Stimulated activated CD4-positive, alpha-beta T cell treated with anti-CD3 and anti-CD28 coated beads, Interleukin-1b, Interleukin-23, amount 100 ng/mL, for 48 hours (primary cell): ENCODE results near the gene DDX49.
"Not testable (repeated sequence)": the region's sequence is repeated elsewhere in the genome, so short reads cannot be mapped to it uniquely, and the experiment has no call there.

Experiments
- DNase-seq: peaks from one replicate; pipeline ENCODE4 v3.0.0-alpha.2; 2020

The DDX49 gene

DNA sequence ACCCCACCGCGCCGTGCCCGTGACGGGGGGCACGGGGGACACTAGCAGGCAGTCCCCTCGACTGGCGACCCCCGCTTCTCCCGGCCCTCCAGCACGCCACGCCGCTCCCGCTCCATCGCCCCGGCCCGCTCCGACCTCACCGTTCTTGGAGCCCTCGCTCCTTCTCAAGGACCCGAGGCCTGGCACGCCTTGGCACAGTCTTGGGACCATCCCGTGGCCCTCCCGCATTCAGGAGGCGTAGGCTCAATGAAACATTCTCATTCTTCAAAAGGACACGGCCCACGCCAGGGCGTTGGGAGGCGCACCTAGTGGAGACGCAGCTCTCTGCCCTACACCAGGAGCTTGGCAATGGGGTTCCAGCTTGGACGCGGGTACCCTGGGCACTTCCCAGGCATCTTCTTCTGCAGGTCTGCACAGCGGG, 23.1 kb upstream of the DDX49 start:
- DNase-seq: no peak

DNA sequence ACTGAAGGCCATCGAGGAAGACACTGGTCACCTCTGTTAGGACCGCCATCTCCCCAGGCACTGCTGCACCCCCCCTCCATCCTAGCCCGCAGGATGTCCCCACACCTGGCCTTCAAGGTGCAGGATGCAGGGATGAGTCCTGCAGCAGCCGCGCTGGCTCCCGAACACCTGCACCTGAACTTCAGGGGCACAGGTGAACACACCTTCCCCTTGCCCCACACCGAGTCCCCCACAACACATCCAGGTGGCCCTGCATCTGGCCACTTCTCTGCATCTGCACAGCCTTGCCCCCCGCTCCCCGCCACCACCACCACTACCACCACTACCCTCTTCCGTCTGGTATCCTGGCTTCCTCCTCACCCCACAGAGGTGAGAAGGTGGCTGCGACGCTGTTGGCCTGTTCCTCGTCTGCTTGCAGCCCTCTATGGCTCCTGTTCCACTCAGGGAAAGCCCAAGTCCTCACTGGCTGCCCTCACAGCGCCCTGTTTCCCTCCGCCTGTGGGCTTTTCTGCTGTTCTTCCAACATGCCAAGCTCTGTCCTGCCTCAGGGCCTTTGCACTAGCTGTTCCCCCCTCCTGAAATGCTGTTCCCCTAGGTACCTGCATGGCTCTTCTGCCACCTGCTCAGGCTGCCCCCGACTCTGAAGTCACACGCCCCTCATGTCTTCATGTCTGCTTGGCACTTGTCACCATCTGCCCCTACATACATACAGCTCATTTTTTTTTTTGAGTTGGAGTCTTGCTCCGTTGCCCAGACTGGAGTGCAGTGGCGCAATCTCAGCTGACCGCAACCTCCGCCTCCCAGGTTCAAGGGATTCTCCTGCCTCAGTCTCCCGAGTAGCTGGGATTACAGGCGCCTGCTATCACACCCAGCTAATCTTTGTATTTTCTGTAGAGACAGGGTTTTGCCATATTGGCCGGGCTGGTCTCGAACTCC, 22.2 kb upstream of the DDX49 start:
- no peak for DNase-seq

DNA sequence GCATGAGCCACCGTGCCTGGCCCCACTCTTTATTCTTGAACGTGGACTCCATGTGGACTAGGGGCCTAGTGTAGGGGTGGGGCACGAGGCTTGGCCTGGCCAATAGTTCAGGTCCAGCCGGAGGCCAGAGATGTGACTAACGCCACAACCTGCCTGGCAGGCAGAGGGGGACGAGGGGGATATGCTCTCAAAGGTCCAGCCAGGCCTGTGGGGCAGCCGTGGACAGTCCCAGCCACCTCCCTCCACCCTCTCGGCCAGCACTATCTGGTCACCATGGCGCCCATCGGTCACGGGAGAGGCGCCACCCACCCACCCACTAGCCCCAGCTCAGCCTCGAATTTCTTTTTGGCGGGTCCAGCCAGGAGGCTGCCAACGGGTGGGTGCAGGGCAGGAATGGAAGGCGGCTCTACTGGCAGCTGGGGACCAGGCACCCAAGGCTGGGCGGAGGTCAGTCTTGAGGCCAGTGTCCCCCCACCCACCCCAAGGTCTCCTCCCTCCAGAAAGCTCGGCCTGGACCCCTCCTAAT, 21.4 kb upstream of the DDX49 start:
- no peak for DNase-seq

DNA sequence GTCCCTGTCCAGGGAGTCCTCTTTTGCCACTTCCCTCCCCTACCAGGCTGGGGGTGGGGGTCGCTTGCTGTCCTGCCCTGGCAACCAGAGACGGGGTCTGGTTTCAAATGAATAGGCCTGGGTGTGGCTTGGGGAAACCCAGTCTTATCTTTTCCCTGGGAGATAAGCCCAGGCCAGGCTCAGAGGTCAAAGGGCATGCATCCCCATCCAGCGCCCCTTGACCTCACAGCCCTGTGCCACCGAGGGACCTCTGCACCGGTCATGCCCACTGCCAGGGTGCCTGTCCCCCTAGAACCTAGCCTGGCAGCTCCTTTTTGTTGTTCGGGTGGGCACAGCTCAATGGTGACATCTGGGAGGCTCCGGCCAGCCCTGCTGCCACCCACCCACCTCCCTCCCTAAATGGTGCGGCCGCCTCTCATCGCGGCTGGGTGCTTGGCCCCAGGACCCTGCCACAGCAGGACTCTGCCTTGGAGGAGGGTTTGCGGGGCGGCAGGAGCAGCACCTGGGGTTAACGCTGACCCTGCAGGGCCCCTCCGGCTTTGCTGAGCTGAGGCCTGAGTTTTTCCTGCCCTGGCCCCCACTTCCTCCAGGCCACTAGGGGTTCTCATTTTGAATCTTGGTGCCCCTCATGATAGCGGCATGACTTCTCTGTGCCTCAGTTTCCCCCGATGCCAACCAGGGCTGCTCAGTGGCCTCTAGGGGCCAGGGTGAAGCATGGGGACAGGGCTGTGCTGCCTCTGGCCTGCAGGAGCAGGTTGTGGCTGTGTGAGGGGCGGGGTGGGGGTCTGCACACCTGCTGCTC, 20.7 kb upstream of the DDX49 start:
- no peak for DNase-seq

DNA sequence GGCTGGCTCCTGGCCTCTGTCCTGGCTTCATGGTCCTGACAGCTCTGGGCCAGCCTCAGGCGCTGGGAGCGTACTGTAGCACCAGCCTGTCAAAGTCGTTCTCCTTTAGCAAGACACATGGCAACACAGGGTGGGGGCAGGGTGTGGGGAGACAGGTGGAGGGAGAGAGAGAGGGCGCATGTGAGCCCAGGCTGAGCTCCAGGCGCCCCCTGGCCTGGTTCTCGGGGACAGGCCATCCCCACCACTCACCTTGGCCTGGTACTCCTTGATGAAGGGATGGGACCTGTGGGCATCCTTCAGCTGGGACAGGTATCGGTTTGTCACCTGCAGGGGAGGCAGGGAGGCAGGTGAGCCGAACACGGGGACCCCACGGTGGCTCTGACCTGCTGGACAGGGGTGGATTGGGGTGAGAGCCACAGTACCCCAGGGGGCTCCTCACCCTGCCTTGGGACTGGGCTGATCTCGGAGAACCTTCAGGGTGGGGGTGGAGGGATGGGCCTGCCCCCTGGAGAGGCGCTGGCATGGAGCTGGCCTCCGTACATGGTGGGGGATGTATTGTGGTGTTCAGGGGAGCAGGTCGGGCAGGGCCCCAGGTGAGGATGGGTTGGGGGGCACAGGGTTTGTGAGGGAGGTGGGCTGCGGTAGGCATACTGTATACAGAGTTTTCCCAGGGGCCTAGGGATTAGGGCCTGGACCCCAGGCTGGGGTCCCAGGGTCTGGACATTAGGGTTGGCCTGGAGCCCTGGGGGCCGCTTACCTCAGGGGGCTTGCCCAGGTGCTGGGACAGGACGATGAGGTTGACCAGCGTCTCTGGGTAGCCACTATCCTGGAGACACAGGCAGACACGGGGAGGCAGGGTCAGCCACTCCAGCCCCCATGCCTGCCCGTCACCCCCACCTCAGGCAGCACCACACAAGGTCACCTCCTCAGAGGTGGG, 19.6 kb upstream of the DDX49 start:
- no peak for DNase-seq

DNA sequence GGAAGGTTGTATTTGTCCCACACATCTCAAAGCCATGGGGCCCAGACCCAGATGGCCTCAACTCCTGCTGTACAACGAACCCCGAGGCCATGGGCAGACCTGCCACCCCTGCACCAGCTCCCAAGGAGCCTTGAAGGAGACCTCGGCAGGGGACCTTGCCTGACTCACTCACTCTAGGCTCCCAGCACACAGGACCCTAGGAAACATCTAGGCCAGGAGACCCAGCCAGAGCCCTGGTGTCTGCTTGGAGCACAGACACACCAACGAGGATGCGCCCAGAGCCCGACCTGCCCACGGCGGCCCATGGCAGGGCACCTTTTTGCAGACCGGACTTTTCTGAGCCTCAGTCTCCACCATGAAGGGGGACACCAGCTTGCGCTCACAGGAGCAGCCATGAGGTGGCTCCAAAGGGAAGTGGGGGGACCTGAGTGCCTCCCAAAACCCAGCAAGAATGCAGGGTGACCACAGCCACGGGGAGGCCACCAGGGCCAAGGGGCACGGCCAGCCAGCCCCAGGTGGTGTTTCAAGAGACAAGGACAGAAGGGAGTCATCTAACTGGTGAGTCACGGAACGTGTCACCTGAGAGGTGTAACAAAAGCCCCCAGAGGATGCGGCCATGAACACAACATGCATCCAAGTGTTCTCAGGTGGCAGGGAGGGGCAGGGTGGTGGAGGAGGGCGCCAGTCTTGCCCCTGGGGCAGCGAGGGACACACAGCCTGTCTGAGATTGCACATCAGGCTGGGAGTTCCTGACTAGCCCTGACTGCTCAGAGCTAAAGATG, 18.6 kb upstream of the DDX49 start:
- DNase-seq: no peak

DNA sequence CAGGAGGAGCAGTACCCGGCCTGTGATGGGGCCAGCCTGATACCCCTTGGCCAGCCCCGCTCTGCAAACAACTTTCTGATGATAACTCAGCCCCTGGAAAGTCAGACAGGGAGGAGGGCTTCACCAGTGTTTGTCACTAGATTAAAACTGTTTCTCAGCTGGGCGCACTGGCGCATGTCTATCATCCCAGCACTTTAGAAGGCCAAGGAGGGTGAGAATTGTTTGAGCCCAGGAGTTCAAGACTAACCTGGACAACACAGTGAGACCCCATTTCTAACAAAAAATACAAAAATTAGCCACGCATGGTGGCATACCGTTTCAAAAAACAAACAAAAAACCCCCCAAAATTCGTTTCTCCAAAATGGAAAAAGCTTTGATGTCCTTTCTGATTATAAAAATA, 18.0 kb upstream of the DDX49 start:
- no peak for DNase-seq

DNA sequence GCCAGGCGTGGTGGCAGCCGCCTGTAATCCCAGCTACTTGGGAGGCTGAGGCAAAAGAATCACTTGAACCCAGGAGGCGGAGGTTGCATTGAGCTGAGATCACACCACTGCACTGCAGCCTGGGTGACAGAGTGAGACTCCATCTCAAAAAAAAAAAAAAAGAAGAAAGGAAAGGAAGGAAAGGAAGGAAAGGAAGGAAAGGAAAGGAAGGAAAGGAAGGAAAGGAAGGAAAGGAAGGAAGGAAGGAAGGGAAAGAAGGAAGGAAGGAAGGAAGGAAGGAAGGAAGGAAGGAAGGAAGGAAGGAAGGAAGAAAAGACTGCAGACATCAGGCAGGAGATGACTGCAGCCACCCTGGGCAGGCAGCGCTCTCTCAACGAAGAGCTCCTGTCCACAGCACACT, 17.0 kb upstream of the DDX49 start:
- DNase-seq: not testable (repeated sequence)

DNA sequence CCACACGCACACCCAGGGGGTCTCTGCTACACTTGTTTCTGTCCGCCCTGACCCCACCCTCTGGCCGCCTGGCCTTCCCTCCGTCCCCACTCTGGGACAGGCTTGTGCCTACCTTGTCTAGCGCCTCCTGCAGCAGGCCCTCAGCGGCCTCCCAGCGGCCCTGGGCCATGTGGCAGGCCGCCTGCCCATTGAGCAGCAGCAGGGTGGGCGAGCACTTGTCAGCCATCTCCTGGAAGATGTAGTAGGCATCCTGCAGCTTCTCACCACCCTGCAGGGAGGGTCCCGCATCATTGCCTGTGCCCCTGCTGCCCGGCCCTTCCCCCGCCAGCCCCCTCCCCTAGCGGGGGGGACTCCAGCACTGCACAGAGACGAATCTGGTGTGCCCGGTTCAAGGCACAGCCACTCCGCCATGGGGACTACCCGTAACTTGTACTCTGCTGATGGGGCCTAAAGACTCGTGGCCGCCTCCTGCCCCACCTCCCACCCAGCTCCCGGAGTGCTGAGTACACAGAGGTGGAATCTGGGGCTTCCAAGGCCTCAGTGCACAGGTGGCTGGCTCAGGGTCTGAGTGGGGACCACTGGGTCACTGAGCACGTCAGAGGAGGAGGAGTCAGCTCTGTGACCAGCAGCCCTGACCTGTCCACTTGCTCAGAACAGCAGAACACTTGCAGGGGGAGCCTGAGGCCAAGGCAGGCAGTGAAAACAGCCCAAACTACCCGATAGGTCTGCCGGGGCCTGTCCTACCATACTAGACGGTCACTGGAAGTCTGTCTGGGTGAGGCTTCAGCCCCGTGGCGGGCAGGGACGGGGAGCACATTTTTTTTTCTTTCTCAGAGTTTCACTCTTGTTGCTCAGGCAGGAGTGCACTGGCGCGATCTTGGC, 16.1 kb upstream of the DDX49 start:
- no peak for DNase-seq

DNA sequence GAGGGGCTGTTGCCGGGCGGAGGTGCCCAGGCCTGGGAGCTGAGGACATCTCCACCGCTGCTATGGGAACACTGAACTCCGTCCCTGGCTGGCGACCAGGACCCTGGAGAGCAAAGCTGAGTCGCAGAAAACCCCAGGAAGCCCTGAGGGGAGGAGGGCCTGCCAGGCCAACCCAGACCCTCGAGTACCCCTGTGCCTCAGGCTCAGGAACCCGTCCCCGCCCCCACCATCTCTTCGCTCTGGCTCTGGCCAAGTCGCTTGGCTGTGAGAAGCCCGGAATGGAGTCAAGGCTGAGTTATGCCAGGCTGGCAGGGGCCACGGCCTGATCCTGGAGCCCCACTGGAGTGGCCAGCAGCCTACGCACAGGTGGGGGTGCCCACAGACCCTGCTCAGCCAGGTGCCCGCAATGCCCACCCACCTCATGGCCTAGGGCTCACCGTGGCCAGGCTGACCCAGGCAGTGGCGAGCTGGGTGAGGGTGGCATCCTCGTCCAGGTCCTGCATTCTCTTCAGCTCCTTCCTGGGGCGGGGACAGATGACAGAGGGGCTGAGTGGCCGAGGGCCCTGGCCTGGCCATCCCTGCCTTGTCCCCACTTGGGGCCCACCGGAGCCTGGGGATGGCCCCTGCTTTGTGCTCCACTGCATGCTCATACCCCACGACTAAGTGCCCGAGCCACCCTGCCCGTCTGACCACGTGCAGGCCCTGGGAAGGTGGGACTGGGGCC, 15.0 kb upstream of the DDX49 start:
- no peak for DNase-seq

DNA sequence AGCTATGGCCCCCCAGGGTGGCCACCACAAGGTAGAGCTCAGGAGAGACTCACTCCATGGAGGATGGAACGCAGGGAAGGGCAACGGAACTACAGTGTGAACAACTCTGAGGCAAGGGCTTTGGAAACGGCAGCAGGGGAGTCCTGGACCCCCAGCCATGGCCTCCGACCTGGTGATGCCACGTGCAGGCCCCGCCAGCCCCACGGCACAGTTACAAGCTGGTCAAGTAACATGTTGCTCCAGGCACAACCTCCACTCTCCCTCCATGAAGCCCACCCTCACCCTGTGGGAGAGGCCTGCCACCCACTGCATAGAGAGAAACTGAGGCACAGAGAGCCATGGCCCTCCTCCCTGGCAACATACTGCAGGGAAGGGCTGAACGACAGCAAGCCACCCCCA, 14.5 kb upstream of the DDX49 start:
- no peak for DNase-seq

DNA sequence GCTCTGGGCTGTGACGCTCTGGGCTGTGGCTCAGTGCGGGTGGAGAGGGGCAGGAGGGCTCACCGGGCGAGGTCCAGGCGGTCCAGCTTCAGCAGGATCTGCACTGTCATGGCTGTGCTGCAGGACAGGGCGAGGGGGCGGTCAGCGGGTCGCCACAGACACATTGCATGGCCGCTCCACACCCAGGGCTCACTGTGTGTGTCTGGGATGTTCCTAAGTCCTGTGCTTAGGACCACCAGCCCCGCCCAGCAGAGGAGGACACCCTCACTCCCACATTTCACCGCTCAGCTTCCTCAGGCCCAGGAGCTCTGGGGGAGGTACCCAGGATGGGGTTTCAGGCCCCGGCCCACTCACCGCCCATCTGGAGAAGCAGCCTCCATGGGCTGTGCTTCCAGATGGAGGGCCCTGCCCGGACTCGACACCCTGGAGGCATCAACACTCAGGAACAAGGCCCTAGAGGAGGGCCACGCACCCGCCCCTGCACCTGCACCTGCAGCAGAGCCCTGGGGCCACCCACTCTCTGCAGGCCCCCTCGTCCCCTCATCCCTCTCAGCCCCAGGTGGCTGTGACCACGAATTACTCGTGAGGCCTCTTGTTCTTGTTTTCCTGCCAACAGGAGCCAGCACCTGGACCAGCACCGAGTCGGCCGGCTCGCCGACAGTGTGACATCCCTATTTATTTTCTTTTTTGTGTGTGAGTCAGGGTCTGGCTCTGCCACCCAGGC, 13.8 kb upstream of the DDX49 start:
- DNase-seq: no peak

DNA sequence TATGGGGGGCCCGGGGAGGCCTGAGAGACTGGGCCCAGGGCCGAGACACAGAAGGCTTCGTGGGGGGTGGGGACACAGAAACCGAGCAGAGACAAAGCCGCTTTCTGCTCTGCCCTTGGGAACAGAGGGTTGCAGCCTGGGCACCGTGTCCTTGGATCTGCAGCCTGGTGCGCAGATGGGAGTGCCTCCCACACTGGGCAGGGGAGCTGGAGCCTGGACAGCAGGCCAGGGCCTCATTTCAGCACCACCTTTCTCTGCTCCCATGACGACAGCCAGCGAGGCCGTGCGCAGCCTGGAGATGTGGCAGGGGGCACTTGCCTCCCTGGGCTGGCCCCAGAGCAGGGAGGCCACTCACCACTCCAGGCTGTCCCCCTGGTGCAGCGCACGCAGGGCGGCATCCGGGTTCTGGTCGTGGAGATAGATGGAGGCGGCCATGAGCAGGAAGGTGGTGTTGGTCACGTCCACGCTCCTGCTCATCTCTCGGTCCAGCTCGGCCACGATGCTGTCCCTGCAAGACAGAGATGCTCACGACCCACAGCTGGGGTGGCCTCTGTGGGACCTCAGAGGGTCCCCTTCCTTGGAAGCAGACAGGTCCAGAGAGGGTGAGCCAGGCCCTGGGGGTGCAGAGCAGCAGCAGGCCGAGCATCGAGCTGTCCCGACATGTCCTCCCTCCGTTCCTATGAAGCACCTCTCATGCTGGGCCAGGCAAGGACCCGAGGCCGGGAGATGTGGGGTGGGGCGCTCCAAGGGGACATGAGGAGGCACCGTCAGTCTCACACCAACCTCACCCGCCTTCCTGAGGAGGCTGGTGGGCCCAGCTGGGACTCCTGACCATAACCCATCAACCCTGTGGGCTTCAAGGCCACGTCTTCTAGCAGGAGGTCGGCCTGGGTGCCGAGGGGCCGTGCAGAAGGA, 12.7 kb upstream of the DDX49 start:
- no peak for DNase-seq

DNA sequence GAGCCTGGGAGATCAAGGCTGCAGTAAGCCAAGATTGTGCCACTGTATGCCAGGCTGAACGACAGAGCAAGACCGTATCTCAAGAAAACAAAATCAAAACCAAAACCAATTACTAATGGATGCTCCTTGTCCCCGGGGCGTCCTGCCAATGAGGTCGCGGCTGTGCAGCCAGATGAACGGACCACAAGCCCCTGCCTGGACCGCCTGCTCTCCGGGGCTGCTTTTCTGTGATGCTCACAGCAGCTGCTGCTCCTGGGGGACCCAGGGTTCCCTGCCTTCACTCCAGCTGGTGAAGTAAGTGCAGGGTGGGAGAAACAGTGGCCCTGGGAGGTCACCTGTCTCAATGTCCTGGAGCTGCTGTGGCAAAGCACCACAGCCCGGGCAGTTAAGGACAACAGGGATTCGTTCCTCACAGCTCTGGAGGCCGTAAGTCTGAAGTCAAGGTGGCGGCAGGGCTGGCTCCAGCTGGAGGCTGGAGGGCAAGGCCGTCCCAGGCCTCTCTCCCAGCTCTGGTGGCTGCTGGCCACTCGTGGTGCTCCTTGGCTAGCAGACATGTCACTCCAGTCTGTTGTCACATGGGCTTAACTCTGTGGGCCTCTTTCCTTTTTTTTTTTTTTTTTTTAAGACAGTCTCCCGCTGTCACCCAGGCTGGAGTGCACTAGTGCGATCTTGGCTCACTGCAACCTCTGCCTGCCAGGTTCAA, 10.4 kb upstream of the DDX49 start:
- DNase-seq: no peak

DNA sequence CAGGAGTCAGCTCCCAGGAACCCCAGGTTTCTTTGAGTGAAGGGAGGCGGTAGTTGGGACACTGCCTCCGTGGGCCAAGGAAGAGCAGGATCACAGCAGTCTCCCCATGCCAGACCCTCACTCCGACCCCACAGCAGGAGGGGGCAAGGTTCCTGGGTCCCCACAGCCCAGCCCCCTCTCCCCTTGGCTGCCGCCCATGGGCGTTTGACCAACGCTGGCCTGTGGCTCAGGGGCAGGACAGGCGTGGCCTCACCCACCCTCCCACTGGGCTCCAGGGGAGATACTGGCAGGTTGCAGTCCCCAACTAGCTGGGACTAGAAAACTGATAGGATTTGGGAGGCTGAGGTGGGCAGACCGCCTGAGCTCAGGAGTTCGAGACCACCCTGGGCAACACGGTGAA, 9.5 kb upstream of the DDX49 start:
- DNase-seq: no peak

DNA sequence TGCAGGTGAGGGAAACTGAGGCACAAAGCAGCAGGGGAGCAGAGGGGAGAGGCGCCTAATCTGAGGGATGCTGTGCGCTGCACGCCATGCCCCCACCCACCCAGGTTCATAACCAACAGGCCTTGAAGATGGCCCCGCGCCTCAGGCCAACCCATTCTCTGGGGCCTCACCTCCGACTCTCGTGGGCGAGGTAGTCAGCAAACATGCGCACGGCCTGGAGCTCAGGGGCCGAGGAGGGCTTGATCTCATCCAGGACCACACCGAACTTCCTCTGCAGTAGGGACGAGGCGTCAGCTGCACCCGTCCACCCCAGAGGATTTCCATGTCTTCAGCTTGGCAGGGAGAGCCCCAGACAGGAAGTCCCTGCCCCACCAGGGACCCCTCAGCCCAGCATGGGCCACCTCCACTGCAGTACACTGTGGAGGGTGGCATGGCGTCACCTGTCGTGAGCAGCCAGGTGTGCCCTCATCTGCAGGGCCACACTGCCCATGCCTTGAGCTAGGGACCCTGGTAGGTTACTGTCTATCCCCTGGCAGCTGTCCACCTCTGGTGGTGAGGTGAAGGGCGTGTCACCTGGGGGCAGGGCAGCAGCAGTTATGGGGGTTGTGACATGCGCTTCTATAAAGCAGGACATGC, 8.6 kb upstream of the DDX49 start:
- no peak for DNase-seq

DNA sequence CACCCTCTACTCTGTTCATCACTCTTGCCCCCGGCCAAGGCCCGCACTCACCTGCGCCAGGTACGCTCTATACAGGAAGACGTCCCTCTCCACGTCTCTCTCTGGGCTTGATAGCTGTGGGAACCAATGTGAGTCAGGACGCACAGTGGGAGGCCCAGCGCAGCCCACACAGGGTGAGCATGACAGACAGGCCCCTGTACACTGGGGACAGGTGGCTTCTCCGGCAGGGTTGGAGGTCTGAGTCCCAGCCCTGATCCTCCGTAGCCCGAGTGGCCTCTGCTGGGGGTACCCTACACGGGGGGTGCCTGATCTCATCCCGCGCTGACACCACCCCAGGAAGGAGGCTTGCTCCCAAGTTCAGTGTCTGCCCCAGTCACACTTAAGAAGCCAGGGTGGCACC, 6.6 kb upstream of the DDX49 start:
- DNase-seq: no peak
